EL (cell line): Measurements from ENCODE around the gene ROR2.

Experiments used
- DNase-seq: peaks from one replicate; pipeline ENCODE4 v3.0.0-alpha.2; 2016

Gene ROR2

DNA sequence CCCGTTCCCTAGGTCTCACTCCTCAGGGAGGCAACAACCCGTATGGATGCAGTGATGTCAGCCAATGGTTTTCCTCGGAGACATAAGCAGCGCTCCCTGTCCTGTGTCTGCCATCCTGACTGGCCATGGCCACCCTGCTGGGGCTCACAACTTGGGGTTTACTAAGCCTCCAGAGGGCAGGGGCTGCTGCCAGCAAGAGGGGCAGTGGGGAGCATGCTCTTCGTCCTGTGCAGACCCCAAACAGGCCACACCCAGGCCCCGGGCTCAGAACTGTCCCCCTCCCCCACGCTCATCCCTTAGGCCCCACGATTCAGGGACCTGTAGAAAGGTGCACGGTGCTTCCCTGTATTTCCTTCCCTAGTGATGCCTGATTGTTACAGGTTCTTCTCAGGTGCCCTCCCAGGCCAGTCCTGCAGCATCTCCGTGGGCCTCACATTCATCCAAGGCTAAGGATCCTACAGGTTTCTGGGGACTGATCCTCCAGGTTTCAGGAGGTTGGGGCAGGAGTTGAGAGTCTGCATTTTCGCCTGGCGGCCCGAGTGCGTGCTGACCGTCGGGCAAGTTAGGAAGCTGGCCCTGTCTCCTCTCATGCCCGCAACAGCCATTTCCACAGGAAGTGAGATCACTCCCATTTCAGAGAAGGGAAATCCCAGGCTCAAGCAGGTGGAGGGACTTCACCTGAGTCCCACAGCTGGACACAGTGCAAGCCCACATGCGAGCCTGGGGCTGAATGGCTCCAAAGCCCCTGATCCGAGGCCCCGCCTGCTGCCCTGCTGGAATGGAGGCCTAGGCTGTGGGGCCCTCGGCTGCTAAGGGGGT lies 217.6 kb downstream of the ROR2 start:
- DNase-seq, result no peak

DNA sequence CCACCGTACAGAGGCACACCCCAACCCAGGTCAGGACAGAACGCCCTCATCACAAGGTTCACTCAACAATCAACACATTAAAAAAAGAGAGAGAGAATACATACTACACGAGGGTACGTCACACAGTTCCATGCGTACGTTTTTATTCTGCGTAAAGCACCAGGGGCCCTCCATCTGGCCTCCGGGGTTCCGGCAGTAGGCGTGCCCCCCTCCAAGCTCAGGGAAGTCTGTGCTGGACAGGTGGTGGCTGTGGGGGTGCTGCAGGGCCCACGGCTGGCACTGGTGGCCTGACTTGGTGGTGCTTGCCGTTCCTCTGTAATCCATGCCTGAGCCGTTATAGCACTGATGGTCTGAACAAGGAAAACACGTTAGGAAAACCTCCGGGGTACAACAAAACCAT lies 219.2 kb downstream of the ROR2 start:
- DNase-seq, result no peak

DNA sequence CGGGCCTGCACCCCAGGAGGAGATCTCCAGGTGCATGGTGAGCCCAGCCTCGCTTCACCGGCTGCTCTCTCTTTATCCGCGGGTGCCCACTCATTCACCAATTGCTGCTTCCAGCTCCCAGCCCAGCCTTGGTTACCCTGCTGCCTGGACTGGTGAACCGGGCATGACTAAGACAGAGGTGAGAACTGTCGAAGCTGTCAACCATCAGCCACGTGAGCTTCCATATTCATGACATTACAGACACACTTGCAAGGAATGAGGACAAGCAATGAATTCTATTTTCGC lies 220.5 kb downstream of the ROR2 start:
- DNase-seq, result no peak

DNA sequence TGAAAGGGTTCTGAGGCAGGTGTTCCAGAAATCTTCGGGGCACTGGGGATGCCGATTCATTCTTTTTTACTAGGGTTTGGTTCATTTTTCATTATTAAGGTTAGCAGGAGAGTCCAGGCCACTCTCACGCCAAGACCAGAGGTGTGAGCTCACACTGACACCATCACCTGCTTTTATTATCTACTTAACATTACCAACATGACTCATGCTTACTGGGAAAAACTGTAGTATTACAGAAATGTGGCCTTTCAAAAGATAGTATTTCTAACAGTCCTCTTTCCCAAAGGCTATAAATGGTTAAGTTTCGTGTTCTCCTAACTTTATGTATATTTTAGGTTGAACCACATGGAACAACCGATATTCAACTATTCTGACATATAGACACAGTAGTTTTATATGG lies 222.1 kb downstream of the ROR2 start:
- no peak for DNase-seq

DNA sequence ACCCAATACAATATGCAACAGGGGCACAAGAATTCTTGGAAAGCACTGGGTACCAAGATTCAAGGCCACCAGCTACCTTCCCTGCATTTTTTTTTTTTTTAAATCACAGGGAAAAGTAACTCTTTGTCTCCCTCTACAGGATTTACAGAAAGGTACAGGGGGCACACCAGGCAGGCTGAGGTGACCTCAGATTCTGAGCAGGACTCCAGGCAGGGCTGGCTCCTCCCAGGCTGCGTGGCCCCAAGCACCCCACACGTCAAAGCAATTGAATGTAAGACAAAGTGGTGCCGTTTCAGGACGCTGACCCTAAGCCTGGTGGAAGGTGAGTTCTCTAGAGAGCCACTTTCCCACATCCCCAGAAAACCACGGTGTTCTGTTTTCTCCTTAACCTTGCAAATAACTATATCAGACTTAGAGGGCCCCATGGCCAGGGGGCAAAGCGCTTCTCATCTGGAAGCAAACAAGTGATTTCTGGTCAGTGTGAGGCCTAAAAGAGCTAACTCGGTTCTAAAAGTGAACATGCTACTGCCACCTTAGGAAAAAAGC lies 222.6 kb downstream of the ROR2 start:
- DNase-seq, result peak; percentile 65

DNA sequence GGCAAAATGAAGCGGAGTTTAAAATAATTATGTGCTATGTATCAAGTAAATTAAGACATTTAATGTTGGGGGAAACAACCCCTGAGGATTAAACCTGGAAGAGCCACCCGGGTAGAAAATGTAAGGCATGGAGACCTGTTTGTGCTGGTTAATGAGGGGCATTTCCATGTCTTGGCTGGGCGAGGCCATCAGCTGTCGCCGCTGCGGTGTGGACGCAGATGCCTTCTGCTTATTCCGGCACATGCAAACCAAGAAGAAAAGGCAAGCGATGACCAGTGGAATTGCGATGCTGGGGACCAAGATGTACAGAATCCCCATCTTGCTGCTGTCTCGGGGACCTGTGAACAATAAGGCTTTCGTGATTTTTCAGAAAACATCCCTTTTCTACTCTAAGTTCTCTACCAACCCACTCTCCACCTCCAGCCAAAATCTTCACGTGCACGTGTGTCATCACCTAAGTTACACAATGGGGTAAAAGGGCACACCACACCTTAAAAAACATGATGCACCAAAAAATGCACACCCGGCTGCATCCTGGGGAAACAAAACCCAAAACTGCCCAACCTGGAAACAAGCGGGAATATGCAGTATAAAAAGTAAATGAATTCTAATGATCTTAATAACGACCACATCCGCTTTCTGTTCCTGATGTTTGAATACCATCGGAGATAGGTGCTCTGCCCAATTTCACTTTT lies 223.5 kb downstream of the ROR2 start:
- DNase-seq, result no peak

DNA sequence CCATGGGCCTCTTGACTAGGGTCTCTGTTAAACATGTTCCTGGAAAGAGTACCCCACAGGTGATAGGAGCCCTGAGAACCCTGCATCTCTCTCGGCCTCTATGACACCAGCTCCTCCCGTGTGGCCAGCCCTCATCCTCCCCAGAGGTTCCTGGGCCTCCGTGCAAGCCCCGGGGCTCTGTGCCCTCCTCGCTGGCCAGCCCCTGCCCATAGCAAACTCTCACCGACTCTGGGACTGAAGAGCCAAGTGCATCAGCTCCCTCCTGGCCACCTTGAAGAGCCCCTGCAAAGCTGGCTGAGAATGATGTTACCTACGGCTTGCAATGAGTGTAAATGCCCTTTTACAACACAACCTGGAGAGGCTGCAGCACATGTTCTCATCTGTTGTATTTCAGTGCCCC lies 224.4 kb downstream of the ROR2 start:
- DNase-seq, result no peak

DNA sequence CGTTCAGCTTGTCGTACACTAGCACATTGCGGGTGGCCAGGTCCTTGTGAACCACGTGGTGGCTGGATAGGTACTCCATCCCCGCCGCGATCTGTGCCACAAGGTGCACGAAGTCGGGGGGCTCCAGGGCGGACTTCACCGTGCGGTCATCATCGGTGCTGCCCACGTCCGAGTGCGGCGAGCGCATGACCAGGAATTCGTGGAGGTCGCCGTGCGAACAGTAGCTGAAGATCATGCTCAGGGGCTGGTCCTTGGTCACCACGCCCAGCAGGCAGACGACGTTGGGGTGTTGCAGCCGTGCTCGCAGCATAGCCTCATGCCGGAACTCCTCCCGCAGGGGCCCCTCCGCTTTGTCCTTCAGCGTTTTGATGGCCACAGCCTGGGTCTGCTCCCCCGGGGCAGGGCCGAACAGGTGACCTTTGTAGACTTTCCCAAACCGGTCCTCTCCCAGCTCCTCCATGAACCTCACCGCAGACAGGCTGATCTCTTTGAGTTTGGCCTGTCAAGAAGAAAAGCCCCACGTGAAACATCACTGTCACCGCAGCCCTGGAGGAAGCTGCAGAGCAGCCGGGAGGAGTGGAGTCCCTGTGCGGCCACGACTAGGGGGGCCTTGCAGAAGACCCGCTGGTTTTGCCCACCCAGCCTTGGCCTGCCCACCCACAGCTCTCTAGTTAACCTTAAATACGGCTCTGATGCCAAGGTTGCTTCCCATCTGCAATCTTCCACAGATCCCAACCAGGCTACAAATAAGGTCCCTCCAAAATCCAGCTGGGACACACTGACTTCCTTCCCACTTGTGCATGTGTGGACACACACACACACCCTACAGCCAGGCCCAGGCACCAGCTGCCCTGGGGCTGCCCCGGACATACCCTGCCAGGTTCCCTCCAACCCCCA lies 225.2 kb downstream of the ROR2 start:
- DNase-seq, result no peak

DNA sequence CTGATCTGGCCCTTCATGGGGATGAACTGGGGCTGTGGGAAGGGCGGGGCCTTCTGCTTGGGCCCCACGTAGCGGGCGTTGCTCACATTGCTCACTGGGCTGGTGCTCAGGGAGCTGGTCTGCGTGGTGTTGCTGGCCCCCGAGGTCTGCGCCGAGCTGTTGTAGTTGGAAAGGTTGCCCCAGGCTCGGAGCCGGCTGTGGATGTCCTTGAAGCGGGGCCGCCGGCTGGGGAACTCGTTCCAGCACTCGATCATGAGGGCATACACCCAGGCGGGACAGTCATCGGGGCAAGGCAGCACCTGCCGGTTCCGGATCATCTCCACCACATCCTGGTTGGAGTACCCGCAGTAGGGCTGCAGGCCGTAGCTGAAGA lies 226.0 kb downstream of the ROR2 start:
- no peak for DNase-seq

DNA sequence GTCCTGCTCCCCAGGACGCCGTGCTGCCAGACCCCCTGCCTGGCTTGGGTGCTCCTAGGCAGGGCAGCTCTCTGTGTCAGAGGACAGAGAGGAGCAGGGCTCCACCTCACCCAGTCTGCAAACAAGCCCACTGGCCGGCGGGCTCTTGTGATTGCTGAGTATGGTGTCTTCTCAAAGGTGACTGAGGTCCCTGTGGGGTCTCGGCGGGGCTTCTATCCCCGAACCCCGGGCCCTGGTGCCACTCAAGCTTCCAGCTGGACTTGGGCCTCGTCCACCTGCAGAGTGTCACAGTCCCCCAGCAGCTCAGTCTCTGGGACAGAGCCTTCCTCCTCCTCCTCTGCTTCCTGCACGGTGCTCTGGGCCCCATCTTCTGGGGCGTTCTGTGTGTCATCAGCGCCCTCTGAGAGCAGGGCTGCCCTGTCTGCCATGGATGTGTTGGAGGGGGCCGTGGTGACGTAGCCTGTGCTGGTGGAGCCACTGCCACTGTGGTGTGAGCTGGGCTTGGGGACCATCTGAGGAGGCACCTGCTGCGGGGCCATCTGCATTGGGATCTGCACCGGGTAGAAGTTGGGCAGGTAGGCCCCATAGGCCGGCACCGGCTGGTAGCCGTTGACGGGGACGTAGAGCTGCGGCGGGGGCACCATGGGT lies 226.5 kb downstream of the ROR2 start:
- DNase-seq, result no peak

DNA sequence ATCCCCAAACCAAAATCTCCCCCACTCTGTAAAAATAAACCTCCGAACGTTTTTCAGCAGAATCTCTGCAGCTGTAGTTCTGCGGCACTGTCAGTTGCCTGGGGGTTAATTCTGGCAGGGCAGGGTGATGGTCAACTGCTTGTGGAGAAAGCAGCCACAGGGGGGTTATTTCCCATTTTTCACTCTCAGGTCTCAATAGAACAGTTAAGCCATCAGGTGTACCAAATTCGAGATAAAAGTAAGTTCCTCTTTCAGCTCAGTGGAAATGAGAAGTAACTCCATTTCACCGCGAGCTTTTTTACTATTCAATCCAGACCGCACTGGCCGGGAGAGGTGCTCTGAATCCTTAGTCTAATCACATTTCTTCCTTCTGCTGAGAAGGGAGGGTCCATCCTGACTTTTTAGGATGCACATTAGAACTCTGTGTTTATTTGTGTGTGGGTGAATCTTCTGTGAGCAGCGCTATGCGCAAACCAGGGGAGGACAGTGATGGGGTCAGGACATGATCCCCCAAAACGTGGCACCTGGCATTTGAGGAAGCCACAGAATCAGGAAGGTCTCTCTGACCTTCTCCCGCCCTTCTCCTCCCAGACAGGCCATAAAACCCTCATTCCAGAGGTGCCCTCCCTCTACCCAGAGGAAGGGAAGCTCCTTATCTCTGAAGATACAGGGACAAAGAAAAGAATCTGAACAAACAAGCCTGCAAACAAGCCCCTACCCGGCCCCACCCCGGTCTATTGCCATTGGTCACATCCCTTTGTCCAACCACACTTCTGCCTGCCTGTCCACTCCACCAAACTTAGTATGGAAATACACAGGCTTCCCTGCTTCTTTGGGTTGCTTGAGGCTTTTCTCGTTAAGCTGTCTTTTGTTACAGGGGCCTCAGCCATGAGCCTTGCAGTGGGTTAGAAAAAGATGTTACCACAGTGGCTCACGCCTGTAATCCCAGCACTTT lies 229.0 kb downstream of the ROR2 start:
- DNase-seq, result no peak

DNA sequence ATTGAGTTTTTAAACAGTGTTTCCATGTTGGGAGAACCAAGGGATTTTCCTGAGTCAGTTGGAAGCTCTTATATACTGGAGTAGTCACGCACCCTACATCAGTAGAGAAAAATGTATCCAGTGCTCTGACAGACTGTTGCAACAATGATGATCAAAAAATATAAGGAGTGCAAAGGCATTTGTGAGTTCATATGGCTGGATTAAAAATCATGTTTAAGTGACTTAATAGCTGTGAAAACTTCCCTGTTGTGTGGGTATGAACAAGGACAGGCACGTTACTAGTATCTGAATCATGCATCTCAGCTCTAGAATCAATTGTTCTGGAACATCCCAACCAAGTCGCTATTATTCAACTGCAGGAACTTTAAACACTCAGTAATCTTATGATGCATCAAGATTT lies 229.7 kb downstream of the ROR2 start:
- DNase-seq, result no peak

DNA sequence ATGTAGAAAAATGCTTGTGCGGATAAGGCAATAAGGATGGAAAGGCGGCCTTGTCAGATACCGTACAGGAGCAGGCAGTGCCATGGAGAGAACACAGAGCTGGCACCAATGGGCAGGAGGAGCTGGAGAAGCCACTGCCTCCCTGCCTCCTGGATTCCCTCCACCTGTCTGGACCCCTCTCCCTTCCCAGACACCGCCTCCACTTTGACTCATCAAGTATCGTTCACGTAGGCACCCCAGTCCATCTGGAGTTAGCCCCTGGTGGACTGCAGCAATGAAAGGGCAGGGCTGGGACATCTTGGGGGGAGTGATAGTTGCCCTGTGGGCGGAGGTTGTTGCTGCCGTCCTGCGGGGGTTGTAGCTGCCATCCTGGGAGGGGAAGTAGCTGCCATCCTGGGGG lies 232.0 kb downstream of the ROR2 start:
- no peak for DNase-seq

DNA sequence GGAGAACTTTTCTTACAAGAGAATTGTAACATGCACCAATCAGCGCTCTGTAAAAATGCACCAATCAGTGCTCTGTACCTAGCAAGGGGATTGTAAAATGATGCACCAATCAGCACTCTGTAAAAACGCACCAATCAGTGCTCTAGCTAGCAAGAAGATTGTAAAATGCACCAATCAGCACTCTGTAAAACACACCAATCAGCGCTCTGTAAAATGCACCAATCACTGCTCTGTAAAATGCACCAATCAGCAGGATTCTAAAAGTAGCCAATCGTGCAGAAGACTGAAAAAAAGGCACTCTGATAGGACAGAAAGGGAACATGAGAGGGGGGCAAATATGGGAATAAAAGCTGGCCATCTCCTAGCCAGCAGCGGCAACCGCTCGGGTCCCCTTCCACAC lies 233.2 kb downstream of the ROR2 start:
- DNase-seq, result no peak

DNA sequence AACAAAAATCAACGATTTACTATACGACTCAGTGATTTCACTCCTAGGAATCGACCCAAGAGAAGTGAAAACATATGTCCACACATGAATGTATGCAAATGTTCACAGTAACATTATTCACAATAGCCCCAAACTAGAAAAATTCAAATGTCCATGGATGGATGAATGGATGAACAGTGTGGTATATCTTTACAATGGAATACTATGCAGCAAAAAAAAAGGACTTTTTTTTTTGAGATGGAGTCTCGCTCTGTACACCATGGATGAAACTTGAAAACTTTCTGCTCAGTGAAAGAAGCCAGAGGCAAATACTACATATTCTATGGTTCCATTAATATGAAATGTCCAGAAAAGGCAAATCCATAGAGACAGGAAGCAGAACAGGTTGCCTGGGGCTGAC lies 233.8 kb downstream of the ROR2 start:
- DNase-seq, result no peak

DNA sequence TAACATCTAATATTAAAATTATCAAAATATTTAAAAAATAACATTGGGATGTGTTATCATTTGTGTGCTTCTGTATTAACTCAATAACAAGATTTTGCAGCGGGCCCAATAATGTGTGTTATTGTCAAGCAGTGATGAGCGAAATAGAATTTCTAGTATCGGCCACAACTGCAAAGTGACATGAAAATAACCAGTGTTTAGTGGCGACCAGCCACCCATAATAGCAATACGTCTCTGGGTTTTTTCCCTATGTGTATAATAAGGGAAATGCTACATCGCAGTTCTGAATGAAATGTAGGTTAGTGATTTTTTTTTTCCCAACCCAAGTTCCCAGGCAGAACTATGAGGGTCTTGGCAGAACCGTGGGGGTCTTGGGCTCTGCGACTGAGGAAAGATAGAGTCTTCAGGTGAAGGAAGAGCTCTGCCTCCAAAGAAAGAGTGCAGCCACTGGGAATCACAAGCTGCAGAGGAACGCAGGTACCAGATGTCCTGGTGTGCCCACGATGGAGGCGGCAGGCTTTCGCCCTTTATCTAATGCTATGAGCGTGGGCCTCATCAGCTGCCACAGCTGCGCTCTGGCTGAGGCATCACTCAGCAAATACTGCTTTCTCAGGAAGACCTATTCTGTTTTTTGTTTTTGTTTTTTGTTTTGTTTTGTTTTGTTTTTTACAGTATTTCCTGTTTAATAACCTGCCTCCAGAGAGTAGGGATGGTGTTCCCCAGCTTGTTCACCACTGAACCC lies 235.0 kb downstream of the ROR2 start:
- no peak for DNase-seq

DNA sequence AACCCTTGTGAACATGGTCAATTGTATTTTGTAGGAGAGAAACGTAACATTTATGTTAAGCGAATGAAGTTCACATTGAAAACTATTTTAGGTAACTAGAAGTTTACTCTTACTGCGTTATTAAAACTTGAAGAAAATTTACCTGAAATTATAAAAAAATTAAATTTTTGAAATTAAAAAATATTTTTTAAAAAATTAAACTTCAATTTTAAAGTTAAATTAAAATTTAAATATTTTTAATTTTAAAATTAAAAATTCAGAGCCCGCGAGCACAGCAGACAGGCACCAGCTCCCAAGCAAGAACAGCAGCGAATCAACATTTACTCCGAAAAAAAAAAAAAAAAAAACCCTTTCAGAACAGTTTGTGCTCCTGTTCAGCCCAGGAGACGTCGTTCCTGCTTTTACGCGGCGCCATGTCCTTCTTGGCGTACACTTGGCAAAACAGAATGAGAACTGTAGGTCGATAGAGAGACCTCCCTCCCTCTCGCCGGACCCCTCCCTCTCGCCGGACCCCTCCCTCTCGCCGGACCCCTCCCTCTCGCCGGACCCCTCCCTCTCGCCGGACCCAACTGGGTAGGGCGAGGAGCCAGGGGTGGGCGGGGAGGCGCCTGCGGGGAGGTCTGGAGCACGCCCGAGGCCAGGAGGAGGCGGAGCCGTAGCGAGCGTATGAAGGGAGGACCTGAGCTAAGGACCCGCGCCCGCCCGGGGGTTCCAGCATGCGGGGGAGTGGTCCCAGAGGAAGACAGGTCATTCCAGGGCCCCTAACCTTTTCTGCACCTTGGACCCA lies 235.8 kb downstream of the ROR2 start:
- DNase-seq, result peak; percentile 55

DNA sequence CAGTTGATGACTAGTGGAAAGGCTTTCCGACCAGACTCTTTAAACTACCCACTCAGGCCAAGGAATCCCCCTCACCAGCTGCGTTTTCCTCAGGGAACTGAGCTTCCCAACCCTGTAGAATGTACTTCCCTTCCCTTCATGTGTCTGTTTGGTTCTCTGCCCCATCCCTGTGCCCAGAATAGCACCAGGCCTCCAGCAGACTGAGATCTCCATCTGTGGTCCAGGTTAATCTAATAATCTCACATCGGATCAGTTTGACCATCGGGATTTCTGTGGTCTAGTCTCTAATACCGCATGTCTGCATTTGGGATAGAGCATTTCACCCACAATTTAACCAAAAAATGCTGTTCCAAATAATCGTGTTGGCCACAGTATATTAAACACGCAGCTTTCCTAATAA lies 237.2 kb downstream of the ROR2 start:
- no peak for DNase-seq

DNA sequence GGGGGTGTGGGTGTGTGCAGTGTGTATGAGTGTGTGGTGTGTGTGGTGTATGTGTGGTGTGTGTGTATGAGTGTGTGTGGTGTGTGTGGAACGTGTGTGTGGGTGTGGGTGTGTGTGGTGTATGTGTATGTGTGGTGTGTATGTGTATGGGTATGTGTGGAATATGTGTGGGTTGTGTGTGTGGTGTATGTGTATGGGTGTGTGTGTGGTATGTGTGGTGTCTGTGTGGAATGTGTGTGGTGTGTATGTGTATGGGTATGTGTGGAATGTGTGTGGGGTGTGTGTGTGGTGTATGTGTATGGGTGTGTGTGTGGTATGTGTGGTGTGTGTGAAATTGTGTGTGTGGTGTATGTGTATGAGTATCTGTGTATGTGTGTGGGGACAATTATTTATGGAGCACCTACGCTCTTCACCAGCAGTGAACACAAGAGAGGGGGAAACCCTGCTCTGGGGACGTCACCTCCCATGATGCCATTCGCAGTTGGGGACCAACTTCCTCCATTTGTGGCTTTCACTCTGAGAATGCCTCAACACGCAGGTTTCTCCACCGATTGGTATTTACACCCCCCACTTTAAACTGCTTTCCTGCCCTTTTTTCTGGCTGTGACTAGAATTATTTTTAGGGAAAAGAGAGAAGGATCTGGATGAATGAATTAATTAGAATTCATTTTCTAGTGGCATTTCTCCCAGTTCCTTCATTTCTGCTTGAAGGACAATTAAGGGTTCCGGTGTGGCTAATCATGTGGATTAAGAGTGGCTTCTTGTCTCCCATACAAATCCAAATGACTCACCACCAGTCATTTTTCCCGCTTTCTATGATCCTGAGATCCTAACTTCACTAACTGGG lies 238.1 kb downstream of the ROR2 start:
- DNase-seq, result peak; percentile 36
